GM06990 (cell line): ENCODE measurements around the gene MPPED2.

Experiments used
- DNase-seq: peaks from one replicate; pipeline ENCODE4 v3.0.0-alpha.2; 2011; ENCODE audit not compliant: insufficient read length; ENCODE audit errors: extremely low read depth
- H3K27me3 ChIP-seq: replicated peaks from 2 replicates; pipeline ENCODE4 v1.6.0; 2011; ENCODE audit warnings: low read length; ENCODE audit not compliant: control insufficient read depth, insufficient read depth
- H3K36me3 ChIP-seq: 2 replicates; pipeline ENCODE4 v1.5.1; 2011; ENCODE audit warnings: low read length; ENCODE audit not compliant: control insufficient read depth, insufficient read depth
- H3K4me3 ChIP-seq: replicated peaks from 2 replicates; pipeline ENCODE4 v1.5.1; 2011; ENCODE audit warnings: low read depth, mild to moderate bottlenecking, control low read depth, low read length
- TF ChIP-seq, protein P1 (sequence below): IDR thresholded peaks from 2 replicates; pipeline ENCODE4 v1.5.1; 2011; ENCODE audit warnings: low read length, control low read depth, mild to moderate bottlenecking, inconsistent platforms; ENCODE audit not compliant: insufficient read depth, poor library complexity, severe bottlenecking

Gene MPPED2

GRCh38 chr11:30432716-30433115, 153.4 kb downstream of the MPPED2 start:
- TF ChIP-seq, protein P1, sequence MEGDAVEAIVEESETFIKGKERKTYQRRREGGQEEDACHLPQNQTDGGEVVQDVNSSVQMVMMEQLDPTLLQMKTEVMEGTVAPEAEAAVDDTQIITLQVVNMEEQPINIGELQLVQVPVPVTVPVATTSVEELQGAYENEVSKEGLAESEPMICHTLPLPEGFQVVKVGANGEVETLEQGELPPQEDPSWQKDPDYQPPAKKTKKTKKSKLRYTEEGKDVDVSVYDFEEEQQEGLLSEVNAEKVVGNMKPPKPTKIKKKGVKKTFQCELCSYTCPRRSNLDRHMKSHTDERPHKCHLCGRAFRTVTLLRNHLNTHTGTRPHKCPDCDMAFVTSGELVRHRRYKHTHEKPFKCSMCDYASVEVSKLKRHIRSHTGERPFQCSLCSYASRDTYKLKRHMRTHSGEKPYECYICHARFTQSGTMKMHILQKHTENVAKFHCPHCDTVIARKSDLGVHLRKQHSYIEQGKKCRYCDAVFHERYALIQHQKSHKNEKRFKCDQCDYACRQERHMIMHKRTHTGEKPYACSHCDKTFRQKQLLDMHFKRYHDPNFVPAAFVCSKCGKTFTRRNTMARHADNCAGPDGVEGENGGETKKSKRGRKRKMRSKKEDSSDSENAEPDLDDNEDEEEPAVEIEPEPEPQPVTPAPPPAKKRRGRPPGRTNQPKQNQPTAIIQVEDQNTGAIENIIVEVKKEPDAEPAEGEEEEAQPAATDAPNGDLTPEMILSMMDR = no peak
- no peak overlapping the region for H3K4me3 ChIP-seq
- H3K36me3 ChIP-seq = no peaks in the 10 kb centered on the region
- no peaks in the 10 kb centered on the region; the same call in 1 of the 2 replicates for H3K27me3 ChIP-seq
- no peak for DNase-seq

DNA sequence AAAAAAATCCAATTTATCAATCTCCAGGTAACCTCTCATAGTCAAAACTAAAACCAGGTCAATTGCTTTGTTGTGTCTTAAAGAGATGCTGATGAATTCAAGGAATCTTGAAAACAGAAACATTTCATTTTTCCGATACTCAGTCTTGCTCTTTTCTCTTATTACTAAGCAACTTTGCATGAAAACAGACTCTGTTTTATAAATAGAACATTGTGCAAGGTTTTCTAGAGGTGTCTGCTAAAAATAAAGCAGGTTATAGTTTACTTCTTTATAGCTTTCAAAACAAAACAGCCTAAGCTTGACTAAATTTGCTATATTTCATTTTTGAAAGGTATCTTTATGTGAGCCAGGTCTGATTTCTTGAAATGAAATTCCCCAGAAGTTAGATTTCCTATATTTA, 154.0 kb downstream of the MPPED2 start:
- no peak for DNase-seq
- TF ChIP-seq, protein P1 = no peak
- no peak overlapping the region for H3K4me3 ChIP-seq
- H3K36me3 ChIP-seq = no peaks in the 10 kb centered on the region
- H3K27me3 ChIP-seq = no peaks in the 10 kb centered on the region; the same call in 1 of the 2 replicates

DNA sequence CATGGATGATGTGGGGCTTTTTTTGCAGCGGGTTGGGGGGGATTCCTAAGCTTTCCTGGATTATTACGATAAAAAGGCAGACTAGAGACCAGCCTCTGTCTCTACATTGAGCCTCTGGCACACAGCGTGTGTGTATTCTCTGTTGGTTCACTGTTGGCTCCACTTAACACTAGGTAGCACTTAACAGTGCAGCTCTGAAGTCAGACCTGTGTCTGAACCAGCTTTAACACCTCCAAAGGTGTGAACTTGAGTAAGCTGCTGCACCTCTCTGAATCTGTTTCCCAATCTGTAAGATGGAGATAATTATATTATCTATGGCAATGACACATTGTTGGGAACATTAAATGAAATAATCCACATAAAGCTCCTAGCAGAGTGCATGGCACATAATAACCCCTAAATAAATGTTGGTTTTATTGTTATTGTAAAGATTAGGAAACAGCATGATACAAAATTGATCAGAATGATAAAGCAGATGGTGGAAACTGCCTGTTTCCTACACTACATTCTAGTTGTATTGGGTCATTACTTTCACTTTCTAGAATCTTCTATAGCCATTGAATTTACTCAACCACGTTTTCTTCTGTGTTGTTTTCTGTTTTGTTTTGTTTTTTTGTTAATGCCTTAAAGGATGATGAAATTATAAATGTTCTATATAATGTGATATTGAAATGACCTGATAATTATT, 154.9 kb downstream of the MPPED2 start:
- H3K4me3 ChIP-seq = no peak overlapping the region
- TF ChIP-seq, protein P1 = no peak
- H3K27me3 ChIP-seq = no peaks in the 10 kb centered on the region; the same call in 1 of the 2 replicates
- H3K36me3 ChIP-seq = no peaks in the 10 kb centered on the region
- DNase-seq = no peak

DNA sequence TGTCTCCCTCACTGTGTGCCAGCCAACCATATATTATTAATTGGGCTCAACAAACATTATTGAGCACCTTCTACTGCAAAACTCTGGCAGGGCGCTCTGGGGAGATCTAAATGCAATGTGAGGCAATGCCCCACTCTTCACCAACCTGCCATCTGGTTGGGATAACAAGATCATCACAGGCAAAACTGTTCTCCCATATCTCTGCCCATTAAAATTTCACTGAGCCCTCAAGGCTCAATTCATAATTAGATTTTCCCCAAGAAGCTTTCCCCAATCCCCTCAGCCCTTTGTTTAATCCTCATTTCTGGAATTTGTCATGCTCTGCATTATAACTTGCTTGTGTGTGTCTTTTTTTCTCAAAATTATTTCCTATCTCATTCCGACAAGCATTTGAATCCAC, 156.6 kb downstream of the MPPED2 start:
- Histone ChIP-seq H3K27me3 (no peaks in the 10 kb centered on the region; the same call in 1 of the 2 replicates), H3K4me3 (no peak overlapping the region), H3K36me3 (no peaks in the 10 kb centered on the region)
- TF ChIP-seq, protein P1 = no peak
- no peak for DNase-seq

DNA sequence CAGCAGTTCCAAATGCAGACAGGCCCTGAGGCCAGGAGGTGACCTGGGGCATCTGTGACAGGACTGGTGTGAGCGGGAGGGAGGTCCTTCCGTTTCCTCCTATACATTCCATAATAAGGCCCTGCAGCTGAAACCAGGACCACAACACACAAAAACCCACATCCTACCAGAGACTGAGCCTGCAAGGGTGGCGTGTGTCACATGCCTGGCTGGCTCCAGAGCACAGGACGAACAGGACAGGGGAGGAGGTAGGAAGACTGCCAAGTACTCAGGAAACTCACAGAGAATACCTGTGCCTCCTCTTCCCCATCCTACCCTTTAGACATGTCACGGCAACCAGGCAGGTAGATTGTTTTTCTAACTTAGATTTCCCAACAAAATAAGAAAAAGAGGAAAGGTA, 159.4 kb downstream of the MPPED2 start:
- no peaks in the 10 kb centered on the region for H3K27me3 ChIP-seq
- no peak overlapping the region for H3K4me3 ChIP-seq
- H3K36me3 ChIP-seq = no peaks in the 10 kb centered on the region
- TF ChIP-seq, protein P1 = no peak
- no peak for DNase-seq
